GM23338 (cell line): ENCODE data around the gene GDE1. TPM values are rescaled to one million over a fixed set of nuclear protein-coding genes. Genes with fewer than 3 reads are reported as not detected.
A peak's percentile ranks its signal among the peaks of the same experiment; 100 is the strongest.

ENCODE experiments used
- ATAC-seq: fragments of 200-7000 bp; cut with Tn5 transposase; 3 replicates; pipeline ENCODE4 v1.9.1; 2020
- DNase-seq: peaks from one replicate; pipeline ENCODE4 v3.0.0-alpha.2; 2015; ENCODE audit warnings: low spot score
- H2AFZ ChIP-seq: fragments of 200-600 bp; sonication (generic); 2 replicates; pipeline ENCODE4 v1.8.0; 2016; ENCODE audit warnings: antibody characterized with exemption, mild to moderate bottlenecking, moderate library complexity
- H3F3A ChIP-seq: fragments of 200-600 bp; sonication (generic); replicated peaks from 2 replicates; pipeline ENCODE4 v1.8.0; 2017; ENCODE audit warnings: antibody characterized with exemption, mixed run types, low read depth
- H3K27ac ChIP-seq: fragments of 200-600 bp; sonication (generic); 2 replicates; pipeline ENCODE4 v1.6.1; 2016; ENCODE audit warnings: low read depth
- H3K27me3 ChIP-seq: fragments of 200-600 bp; sonication (generic); 2 replicates; pipeline ENCODE4 v1.8.0; 2016; ENCODE audit warnings: mild to moderate bottlenecking, mixed run types, moderate library complexity; ENCODE audit not compliant: insufficient read depth
- H3K36me3 ChIP-seq: fragments of 200-600 bp; sonication (generic); 2 replicates; pipeline ENCODE4 v1.8.0; 2016; ENCODE audit warnings: mild to moderate bottlenecking; ENCODE audit not compliant: insufficient read depth
- H3K4me1 ChIP-seq: fragments of 200-600 bp; sonication (generic); 2 replicates; pipeline ENCODE4 v1.8.0; 2016; ENCODE audit warnings: mild to moderate bottlenecking, moderate library complexity; ENCODE audit not compliant: insufficient read depth
- H3K4me2 ChIP-seq: fragments of 200-600 bp; sonication (generic); 2 replicates; pipeline ENCODE4 v1.7.1; 2017; ENCODE audit warnings: mixed run types
- H3K4me3 ChIP-seq: fragments of 200-600 bp; sonication (generic); 2 replicates; pipeline ENCODE4 v1.6.1; 2016; ENCODE audit warnings: mixed run types
- H3K79me2 ChIP-seq: fragments of 200-600 bp; sonication (generic); replicated peaks from 2 replicates; pipeline ENCODE4 v1.8.0; 2017; ENCODE audit warnings: mild to moderate bottlenecking; ENCODE audit not compliant: insufficient read depth
- H3K9me2 ChIP-seq: fragments of 200-600 bp; sonication (generic); 2 replicates; pipeline ENCODE4 v1.8.0; 2017; ENCODE audit not compliant: insufficient read depth
- H4K20me1 ChIP-seq: fragments of 200-600 bp; sonication (generic); replicated peaks from 2 replicates; pipeline ENCODE4 v1.8.0; 2017; ENCODE audit warnings: mild to moderate bottlenecking; ENCODE audit not compliant: insufficient read depth
- H3K27ac Mint-ChIP-seq: 2 replicates; pipeline ENCODE4 v1.8.0; 2020; ENCODE audit warnings: inconsistent platforms, mild to moderate bottlenecking, moderate library complexity, mixed read lengths
- H3K27me3 Mint-ChIP-seq: 3 replicates; pipeline ENCODE4 v1.8.0; 2022; ENCODE audit warnings: low read depth, mild to moderate bottlenecking, moderate library complexity, mixed read lengths, inconsistent platforms; ENCODE audit not compliant: insufficient read depth, poor library complexity
- H3K36me3 Mint-ChIP-seq: 3 replicates; pipeline ENCODE4 v1.8.0; 2021; ENCODE audit warnings: low read depth, mild to moderate bottlenecking, inconsistent platforms, moderate library complexity, mixed read lengths
- H3K4me1 Mint-ChIP-seq: 3 replicates; pipeline ENCODE4 v1.8.0; 2020; ENCODE audit warnings: mild to moderate bottlenecking, inconsistent platforms, mixed read lengths
- H3K4me3 Mint-ChIP-seq: 3 replicates; pipeline ENCODE4 v1.8.0; 2021; ENCODE audit warnings: moderate library complexity, mild to moderate bottlenecking, inconsistent platforms, mixed read lengths
- H3K9me3 Mint-ChIP-seq: 3 replicates; pipeline ENCODE4 v1.8.0; 2020; ENCODE audit warnings: moderate library complexity, mild to moderate bottlenecking, inconsistent platforms, mixed read lengths
- CREB1 ChIP-seq: fragments of 250-450 bp; sonication (Bioruptor Pico); IDR thresholded peaks from 2 replicates; pipeline ENCODE4 v1.5.0; 2020; ENCODE audit warnings: low read depth, mild to moderate bottlenecking, moderate library complexity
- CTCF ChIP-seq, 2 experiments: fragments of 200-600 bp in 1 of 2; sonication (generic) in 1 of 2; conservative IDR thresholded peaks; 2 replicates each; pipeline versions ENCODE4 v1.5.1 to v1.6.1; 2016 to 2017; ENCODE audit warnings: antibody characterized with exemption in 2 of 2, low read depth in 2 of 2, mild to moderate bottlenecking in 2 of 2, moderate library complexity in 1 of 2
- ETS1 ChIP-seq: IDR thresholded peaks from 2 replicates; pipeline ENCODE4 v1.6.1; 2016; ENCODE audit warnings: antibody characterized with exemption
- EZH2 ChIP-seq: fragments of 200-600 bp; sonication (generic); IDR thresholded peaks from one replicate; pipeline ENCODE4 v1.8.0; 2017; ENCODE audit warnings: antibody characterized with exemption, mild to moderate bottlenecking, low read depth; ENCODE audit not compliant: unreplicated experiment
- EZH2phosphoT487 ChIP-seq: fragments of 200-600 bp; sonication (generic); IDR thresholded peaks from one replicate; pipeline ENCODE4 v1.8.1; 2018; ENCODE audit warnings: antibody characterized with exemption; ENCODE audit not compliant: unreplicated experiment
- JUNB ChIP-seq: IDR thresholded peaks from one replicate; pipeline ENCODE4 v1.6.1; 2016; ENCODE audit warnings: antibody characterized with exemption; ENCODE audit not compliant: unreplicated experiment
- NANOG ChIP-seq: IDR thresholded peaks from 2 replicates; pipeline ENCODE4 v1.6.1; 2016; ENCODE audit warnings: antibody characterized with exemption, borderline replicate concordance
- POLR2AphosphoS5 ChIP-seq: IDR thresholded peaks from 2 replicates; pipeline ENCODE4 v1.6.1; 2016; ENCODE audit warnings: antibody characterized with exemption, low read depth
- REST ChIP-seq: IDR thresholded peaks from one replicate; pipeline ENCODE4 v1.6.1; 2018; ENCODE audit warnings: antibody characterized with exemption; ENCODE audit not compliant: unreplicated experiment
- STAT1 ChIP-seq: IDR thresholded peaks from one replicate; pipeline ENCODE4 v1.6.1; 2016; ENCODE audit warnings: antibody characterized with exemption; ENCODE audit not compliant: unreplicated experiment
- ZNF114 ChIP-seq: fragments of 250-450 bp; sonication (Bioruptor Pico); IDR thresholded peaks from 2 replicates; pipeline ENCODE4 v1.5.0; 2020; ENCODE audit warnings: mild to moderate bottlenecking, moderate library complexity
- ZNF331 ChIP-seq: fragments of 250-450 bp; sonication (Bioruptor Pico); IDR thresholded peaks from 2 replicates; pipeline ENCODE4 v1.5.0; 2020; ENCODE audit warnings: low read depth, mild to moderate bottlenecking, moderate library complexity
- ZNF462 ChIP-seq: fragments of 250-450 bp; sonication (Bioruptor Pico); IDR thresholded peaks from 2 replicates; pipeline ENCODE4 v1.5.0; 2020; ENCODE audit warnings: mild to moderate bottlenecking, moderate library complexity
- polyA plus RNA-seq: library from polyadenylated mRNA; unstranded; fragments of >200 nt; fragmentation: Nextera tagmentation; extraction: Ambion mirVana; gene quantifications from 2 replicates; pipeline ENCODE4 v1.2.1, GENCODE V29; 2016
- total RNA-seq: library from RNA; depleted of rRNA; stranded (reverse); fragments of >200 nt; shearing (Covaris generic); gene quantifications from 2 replicates; pipeline ENCODE4 v1.2.3, GENCODE V29; 2014

The GDE1 gene
- total and polyA plus RNA-seq, 2 experiments from 2014 or later = 30.0 to 69.3 TPM

- 0 out of 2 replicates have a peak, but pooled peaks cover 5% of the 10 kb centered on the region for H3K9me2 ChIP-seq
- H3K4me3 ChIP-seq = no peak overlapping the region
- no peaks in the 10 kb centered on the region for H3K4me1 Mint-ChIP-seq
- H3K27me3 Mint-ChIP-seq = peaks cover 2% of the 10 kb centered on the region
- no peaks in the 10 kb centered on the region for H3K27me3 ChIP-seq
- H3F3A ChIP-seq = no peaks in the 10 kb centered on the region
- H3K36me3 ChIP-seq = no peaks in the 10 kb centered on the region
- TF ChIP-seq EZH2phosphoT487 = no peak
- no peak for TF ChIP-seq REST
- no peak for TF ChIP-seq CTCF (conservative IDR thresholded peaks at IDR 0.05; ENCODE audit: low read depth in 2 of 2)
- TF ChIP-seq ETS1 = no peak
- no peak for TF ChIP-seq ZNF331
- no peak for TF ChIP-seq POLR2AphosphoS5
- no peak for TF ChIP-seq ZNF462
- no peak for TF ChIP-seq CREB1 (CRISPR knock-in tag)
- no peak for TF ChIP-seq EZH2
- no peak for TF ChIP-seq NANOG
- no peak for TF ChIP-seq ZNF114
- TF ChIP-seq JUNB = no peak
- TF ChIP-seq STAT1 = no peak
- H4K20me1 ChIP-seq = no peaks in the 10 kb centered on the region
- no peak overlapping the region for H3K4me2 ChIP-seq
- peaks cover 6% of the 10 kb centered on the region; the same call in 1 of the 3 replicates for H3K36me3 Mint-ChIP-seq
- no peaks in the 10 kb centered on the region for H3K9me3 Mint-ChIP-seq
- H2AFZ ChIP-seq = no peak overlapping the region
- DNase-seq = no peak
- ATAC-seq = no peak
- peak overlapping the region; percentile 62 for H3K27ac Mint-ChIP-seq
- H3K4me3 Mint-ChIP-seq = no peak overlapping the region
- H3K27ac ChIP-seq = no peak overlapping the region
- 0 out of 2 replicates have a peak, but pooled peaks cover 4% of the 10 kb centered on the region for H3K4me1 ChIP-seq
- H3K79me2 ChIP-seq = no peaks in the 10 kb centered on the region
Measured at GRCh38 chr16:19481296-19481695, 40.6 kb downstream of the GDE1 start.
